Neutrophil (primary cell): Measurements from ENCODE around the gene WDR87.

Experiments
- H3K27ac ChIP-seq: fragments of 200-600 bp; sonication (generic); 2 replicates; pipeline ENCODE4 v1.5.1; 2016; ENCODE audit warnings: mild to moderate bottlenecking, moderate library complexity
- H3K27me3 ChIP-seq: fragments of 200-600 bp; sonication (generic); 2 replicates; pipeline ENCODE4 v1.6.0; 2016; ENCODE audit warnings: mild to moderate bottlenecking
- H3K36me3 ChIP-seq: fragments of 200-600 bp; sonication (generic); 2 replicates; pipeline ENCODE4 v1.5.1; 2017
- H3K4me1 ChIP-seq, 2 experiments: fragments of 200-600 bp in 1 of 2; sonication (generic) in 1 of 2; 1 replicate in 1 of 2; 2 replicates in 1 of 2; pipeline versions ENCODE4 v1.5.1 to v1.6.1; 2013 to 2016; ENCODE audit warnings: low read depth in 1 of 2, low read length in 1 of 2, mild to moderate bottlenecking in 1 of 2, moderate library complexity in 1 of 2; ENCODE audit not compliant: control insufficient read depth in 1 of 2, insufficient read depth in 1 of 2
- H3K4me3 ChIP-seq, 2 experiments: fragments of 200-600 bp in 1 of 2; sonication (generic) in 1 of 2; 1 replicate in 1 of 2; 2 replicates in 1 of 2; pipeline ENCODE4 v1.5.1; 2013 to 2016; ENCODE audit warnings: low read depth in 1 of 2, low read length in 1 of 2, mild to moderate bottlenecking in 1 of 2, moderate library complexity in 1 of 2
- H3K9me3 ChIP-seq: fragments of 200-600 bp; sonication (generic); 2 replicates; pipeline ENCODE4 v1.5.1; 2016
- TF ChIP-seq, protein P1 (sequence below): fragments of 200-600 bp; sonication (generic); IDR thresholded peaks from 2 replicates; pipeline ENCODE4 v1.5.1; 2016; ENCODE audit warnings: antibody characterized with exemption

The WDR87 gene

DNA sequence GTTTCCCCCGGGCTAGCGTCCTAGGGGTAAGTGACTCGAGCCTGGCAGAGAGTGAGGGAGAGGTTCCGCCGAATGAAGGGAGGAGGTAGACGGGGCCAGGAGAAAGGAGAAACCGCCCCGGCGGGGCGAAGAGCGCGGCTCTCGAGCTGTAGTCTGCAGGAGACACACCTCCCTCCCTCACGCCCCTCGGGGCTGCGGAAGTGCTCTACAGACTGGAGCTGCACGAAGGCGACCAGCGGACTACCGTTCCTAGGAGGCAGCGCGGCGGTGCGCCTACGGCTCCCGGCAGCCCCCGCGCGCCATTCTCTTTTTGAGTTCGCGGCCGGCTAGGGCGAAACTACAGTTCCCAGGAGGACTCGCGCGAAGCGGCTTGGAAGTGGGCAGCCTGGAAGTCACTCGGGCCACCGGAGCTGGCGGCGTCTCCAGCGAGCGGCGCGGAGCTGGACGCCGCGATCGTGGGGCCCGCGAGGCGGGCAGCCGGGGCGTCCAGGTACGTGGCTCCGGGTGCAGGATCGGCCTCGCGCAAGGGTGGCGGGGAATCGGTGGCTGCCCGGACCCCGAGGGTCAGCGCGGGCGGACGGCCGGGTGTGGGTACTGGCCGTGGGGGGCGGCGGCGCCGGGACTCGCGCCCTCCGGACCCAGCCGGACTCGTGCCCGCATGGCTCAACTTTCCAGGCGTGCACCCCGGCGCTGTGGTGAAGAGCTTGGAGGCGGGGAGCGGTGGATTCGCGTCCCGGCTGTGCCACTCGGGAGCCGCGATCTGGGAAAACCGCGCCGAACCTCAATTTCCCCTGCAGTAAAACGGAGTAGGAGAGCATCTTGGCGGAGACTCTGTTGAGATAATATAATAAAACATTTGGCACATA lies 708 bp upstream of the WDR87 start, which contains the start of gene SIPA1L3:
Gene SIPA1L3 (plus strand): TSS at position 340 of the 866 bp plus-strand sequence. CDS start 174,358 bp downstream, outside the sequence.
- Histone ChIP-seq H3K4me1 (peaks cover 9 to 12% of the 10 kb centered on the region in 2 experiments), H3K4me3 (peak within 1 kb of the TSS; percentile 87 to 94), H3K36me3 (no peaks in the 10 kb centered on the region), H3K27me3 (no peaks in the 10 kb centered on the region), H3K9me3 (no peaks in the 10 kb centered on the region), H3K27ac (peak within 1 kb of the TSS; percentile 60)
- TF ChIP-seq, protein P1, sequence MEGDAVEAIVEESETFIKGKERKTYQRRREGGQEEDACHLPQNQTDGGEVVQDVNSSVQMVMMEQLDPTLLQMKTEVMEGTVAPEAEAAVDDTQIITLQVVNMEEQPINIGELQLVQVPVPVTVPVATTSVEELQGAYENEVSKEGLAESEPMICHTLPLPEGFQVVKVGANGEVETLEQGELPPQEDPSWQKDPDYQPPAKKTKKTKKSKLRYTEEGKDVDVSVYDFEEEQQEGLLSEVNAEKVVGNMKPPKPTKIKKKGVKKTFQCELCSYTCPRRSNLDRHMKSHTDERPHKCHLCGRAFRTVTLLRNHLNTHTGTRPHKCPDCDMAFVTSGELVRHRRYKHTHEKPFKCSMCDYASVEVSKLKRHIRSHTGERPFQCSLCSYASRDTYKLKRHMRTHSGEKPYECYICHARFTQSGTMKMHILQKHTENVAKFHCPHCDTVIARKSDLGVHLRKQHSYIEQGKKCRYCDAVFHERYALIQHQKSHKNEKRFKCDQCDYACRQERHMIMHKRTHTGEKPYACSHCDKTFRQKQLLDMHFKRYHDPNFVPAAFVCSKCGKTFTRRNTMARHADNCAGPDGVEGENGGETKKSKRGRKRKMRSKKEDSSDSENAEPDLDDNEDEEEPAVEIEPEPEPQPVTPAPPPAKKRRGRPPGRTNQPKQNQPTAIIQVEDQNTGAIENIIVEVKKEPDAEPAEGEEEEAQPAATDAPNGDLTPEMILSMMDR = no peak

DNA sequence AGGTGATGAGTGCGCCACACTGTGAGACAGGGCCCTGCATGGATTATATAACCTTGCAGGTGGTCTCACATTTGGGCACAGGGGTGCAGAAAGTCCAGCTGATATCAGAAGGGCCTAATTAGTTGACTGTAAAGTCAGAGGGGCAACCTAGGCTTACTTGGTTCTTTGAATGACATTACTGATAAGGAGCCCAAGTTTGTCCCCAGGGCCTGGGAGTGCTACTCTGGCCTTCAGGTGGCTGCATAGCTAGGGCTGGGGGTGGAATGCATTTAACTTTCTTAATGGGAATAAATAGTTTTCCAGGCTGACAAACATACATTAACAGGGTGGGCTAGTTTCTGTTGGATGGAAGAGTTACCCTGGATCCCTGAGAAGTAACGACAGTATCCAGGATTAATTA lies 3.3 kb downstream of the WDR87 start:
- no peak overlapping the region for H3K27ac ChIP-seq
- H3K27me3 ChIP-seq = no peaks in the 10 kb centered on the region
- H3K4me3 ChIP-seq = no peak overlapping the region
- no peaks in the 10 kb centered on the region for H3K9me3 ChIP-seq
- TF ChIP-seq, protein P1 = no peak
- peaks cover 8 to 9% of the 10 kb centered on the region in 2 experiments for H3K4me1 ChIP-seq
- H3K36me3 ChIP-seq = no peaks in the 10 kb centered on the region

DNA sequence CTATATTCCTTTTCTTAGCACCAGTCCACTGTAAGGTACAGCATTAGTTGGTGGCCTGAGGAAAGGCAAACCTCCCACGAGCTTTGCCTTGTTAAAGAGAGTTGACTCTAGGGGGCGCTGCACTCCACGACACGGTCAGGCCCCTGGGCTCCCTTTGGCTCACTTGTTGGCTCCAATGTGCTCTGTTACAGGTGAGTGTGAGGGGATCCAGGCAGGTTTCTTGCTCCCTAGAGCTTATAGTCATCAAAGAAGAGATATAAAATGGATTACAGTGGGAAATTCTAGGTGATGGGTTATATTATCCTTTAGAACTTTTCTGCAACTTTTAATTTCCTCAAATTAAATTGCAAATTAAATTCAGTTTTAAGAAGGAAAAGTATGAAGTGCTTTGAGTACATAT lies 3.7 kb downstream of the WDR87 start:
- Histone ChIP-seq H3K4me3 (no peak overlapping the region), H3K27ac (no peak overlapping the region), H3K27me3 (no peaks in the 10 kb centered on the region), H3K4me1 (peaks cover 4 to 5% of the 10 kb centered on the region in 2 experiments), H3K9me3 (no peaks in the 10 kb centered on the region), H3K36me3 (no peaks in the 10 kb centered on the region)
- TF ChIP-seq, protein P1 = peak; percentile 49

DNA sequence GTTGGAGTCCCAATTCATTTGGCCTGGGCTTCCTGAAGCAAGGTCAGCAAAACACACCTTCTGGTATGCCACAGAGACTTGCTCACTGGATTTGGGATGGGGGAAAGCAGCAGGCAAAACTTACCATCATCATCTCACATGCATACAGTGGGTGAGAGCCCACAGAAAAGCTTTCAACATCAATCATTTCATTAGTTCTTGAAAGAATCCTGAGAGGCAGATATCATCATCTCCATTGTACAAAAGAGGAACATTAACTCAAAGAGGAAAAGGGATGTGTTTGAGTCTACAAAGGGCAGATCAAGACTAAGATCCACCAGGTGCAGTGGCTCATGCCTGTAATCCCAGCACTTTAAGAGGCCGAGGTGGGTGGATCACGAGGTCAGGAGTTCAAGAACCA lies 6.4 kb downstream of the WDR87 start:
- H3K27ac ChIP-seq = no peak overlapping the region
- TF ChIP-seq, protein P1 = no peak
- no peaks in the 10 kb centered on the region for H3K9me3 ChIP-seq
- no peak overlapping the region for H3K4me3 ChIP-seq
- H3K27me3 ChIP-seq = no peaks in the 10 kb centered on the region
- no peaks in the 10 kb centered on the region for H3K4me1 ChIP-seq
- H3K36me3 ChIP-seq = no peaks in the 10 kb centered on the region

DNA sequence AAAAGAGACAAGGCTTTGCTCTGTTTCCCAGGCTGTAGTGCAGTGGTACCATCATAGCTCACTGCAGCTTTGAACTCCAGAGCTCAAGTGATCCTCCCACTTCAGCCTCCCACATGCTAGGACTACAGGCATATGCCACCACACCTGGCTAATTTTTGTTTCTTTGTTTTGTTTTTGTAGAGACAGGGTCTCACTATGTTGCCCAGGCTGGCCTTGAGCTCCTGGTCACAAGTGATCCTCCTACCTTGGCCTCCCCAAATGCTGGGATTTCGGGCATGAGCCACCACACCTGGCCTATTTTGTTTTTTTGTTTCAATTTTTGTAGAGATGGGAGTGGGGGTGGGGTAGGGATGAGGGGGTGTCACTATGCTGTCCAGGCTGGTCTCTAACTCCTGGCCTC lies 6.9 kb downstream of the WDR87 start:
- Histone ChIP-seq H3K36me3 (no peaks in the 10 kb centered on the region), H3K27ac (no peak overlapping the region), H3K9me3 (no peaks in the 10 kb centered on the region), H3K4me3 (no peak overlapping the region), H3K27me3 (no peaks in the 10 kb centered on the region), H3K4me1 (no peaks in the 10 kb centered on the region)
- TF ChIP-seq, protein P1 = no peak
